ENCODE measurements around the gene SETX. TPM values are rescaled to one million over a fixed set of nuclear protein-coding genes. Genes with fewer than 3 reads are reported as not detected.

SETX gene
- total RNA-seq, 6 donors from 2014 or later, result 44.3 to 91.4 (median 55.4) TPM

DNA sequence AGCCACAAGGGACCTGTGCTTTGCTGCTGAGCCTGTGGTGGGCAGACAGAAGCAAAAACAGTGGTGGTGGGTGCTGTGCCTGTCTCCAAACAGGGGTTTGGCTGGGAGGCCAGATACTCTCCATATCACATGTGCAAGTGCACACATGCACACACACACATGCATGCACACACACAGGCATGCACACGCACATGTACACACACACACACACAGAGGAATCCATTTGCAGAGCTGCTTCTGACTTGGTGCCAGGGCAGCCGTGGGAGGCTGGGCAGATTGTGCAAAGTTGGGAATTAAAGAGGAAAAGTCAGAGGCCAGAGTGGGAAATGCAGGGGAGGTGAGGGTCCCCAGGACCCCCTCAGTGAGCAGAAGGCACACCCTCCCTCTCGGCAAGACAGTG, 121.6 kb downstream of the SETX start:
- Histone ChIP-seq H3K27me3 (no peaks in the 10 kb centered on the region), H3K36me3 (no peaks in the 10 kb centered on the region), H3K4me3 (no peak overlapping the region), H3K4me1 (peaks cover 0 to 9% (median 2%) of the 10 kb centered on the region in 4 donors), H3K9me3 (no peaks in the 10 kb centered on the region), H3K27ac (no peak overlapping the region)
- TF ChIP-seq, protein P1, sequence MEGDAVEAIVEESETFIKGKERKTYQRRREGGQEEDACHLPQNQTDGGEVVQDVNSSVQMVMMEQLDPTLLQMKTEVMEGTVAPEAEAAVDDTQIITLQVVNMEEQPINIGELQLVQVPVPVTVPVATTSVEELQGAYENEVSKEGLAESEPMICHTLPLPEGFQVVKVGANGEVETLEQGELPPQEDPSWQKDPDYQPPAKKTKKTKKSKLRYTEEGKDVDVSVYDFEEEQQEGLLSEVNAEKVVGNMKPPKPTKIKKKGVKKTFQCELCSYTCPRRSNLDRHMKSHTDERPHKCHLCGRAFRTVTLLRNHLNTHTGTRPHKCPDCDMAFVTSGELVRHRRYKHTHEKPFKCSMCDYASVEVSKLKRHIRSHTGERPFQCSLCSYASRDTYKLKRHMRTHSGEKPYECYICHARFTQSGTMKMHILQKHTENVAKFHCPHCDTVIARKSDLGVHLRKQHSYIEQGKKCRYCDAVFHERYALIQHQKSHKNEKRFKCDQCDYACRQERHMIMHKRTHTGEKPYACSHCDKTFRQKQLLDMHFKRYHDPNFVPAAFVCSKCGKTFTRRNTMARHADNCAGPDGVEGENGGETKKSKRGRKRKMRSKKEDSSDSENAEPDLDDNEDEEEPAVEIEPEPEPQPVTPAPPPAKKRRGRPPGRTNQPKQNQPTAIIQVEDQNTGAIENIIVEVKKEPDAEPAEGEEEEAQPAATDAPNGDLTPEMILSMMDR (IDR thresholded peaks at IDR 0.05), result no peak
- TF ChIP-seq POLR2A (IDR thresholded peaks at IDR 0.05), result no peak
- TF ChIP-seq EP300 (IDR thresholded peaks at IDR 0.05), result no peak
- ATAC-seq (ENCODE audit: low FRiP score in 2 of 2) (no peak), DNase-seq (no peak)
- 71 to 77% methylated on average over 1 to 3 of the region's 3 CpGs for whole genome bisulfite sequencing, 2 donors

DNA sequence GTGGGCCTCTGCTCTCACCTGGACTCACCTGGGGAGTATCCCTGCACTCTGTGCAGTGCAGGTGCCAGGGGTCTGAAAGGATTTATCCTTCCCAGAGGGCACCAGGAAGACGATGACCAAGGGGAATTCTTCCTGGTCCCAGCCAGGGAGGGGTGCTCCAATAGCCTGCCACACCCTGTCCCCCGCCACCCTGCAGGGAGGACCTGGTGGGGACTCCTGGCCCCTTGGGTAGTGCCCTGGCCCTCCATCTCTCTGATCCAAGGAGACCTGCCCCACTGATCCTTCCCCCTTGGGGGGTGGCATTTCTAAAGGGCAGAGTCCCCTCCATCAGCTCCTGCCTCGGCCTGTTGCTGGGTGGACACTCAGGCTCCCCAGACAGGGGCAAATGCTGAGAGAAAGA, 122.3 kb downstream of the SETX start:
- Histone ChIP-seq H3K4me3 (no peak overlapping the region), H3K27me3 (no peaks in the 10 kb centered on the region)
- 100% methylated on average over 2 of the region's 3 CpGs; no CpG with 5 or more reads in 1 of the 2 donors for WGBS, 2 donors

DNA sequence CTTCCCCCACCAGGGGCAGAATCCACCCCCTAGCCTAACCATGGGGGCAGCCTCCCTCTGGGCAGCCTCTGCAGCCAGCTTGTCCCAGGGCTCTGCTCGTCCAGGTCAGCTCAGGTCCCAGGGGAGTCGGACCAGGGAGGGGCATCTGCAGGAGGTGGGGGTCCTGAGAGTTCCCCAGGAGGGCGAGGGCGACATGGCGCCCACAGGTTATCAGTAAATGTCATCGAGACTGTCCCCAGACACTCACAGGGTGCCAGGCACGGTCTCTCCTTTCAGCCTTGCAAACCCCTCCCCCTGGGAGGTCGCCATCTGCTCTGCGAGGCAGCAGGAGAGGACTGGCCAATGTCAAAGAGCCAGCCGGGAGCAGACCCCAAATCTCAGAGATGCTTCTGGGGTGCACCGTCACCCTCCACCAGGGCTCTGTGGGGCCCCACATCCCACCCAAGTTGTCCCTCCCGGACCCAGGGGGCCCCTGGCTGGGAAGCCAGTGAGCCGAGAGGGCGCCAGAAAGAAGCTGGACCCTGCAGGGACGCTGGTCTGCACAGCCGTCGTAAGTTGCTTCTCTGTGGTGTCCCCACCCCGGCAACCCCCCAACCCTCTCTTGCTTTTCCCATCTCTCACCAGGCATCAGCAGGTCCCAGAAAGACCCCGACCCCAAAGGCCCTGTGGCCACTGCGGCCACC, 123.6 kb downstream of the SETX start:
- H3K9me3 ChIP-seq, result no peaks in the 10 kb centered on the region
- no peaks in the 10 kb centered on the region for H3K36me3 ChIP-seq
- H3K4me3 ChIP-seq, result no peak overlapping the region
- peaks cover 0 to 3% (median 0%) of the 10 kb centered on the region in 4 donors for H3K4me1 ChIP-seq
- DNase-seq, result no peak
- no peak for ATAC-seq (ENCODE audit: low FRiP score in 2 of 2)
- no peak for TF ChIP-seq POLR2AphosphoS5 (IDR thresholded peaks at IDR 0.05)
- TF ChIP-seq, protein P1 (IDR thresholded peaks at IDR 0.05), result no peak
- no peaks in the 10 kb centered on the region for H3K27me3 ChIP-seq
- no peak overlapping the region for H3K27ac ChIP-seq
- WGBS, 2 donors, result 80 to 86% methylated on average over 1 to 20 of the region's 20 CpGs

More for the DNA sequence above, 122.3 kb downstream of the SETX start:
- TF ChIP-seq POLR2A (IDR thresholded peaks at IDR 0.05), result no peak
- TF ChIP-seq POLR2AphosphoS5 (IDR thresholded peaks at IDR 0.05), result no peak
- TF ChIP-seq, protein P1 (IDR thresholded peaks at IDR 0.05), result no peak
- no peak for TF ChIP-seq EP300 (IDR thresholded peaks at IDR 0.05)
- H3K27ac ChIP-seq, result no peak overlapping the region
- no peaks in the 10 kb centered on the region for H3K36me3 ChIP-seq
- no peak for ATAC-seq (ENCODE audit: low FRiP score in 2 of 2)
- H3K9me3 ChIP-seq, result no peaks in the 10 kb centered on the region
- DNase-seq, result no peak
- peaks cover 0 to 9% (median 2%) of the 10 kb centered on the region in 4 donors for H3K4me1 ChIP-seq

DNA sequence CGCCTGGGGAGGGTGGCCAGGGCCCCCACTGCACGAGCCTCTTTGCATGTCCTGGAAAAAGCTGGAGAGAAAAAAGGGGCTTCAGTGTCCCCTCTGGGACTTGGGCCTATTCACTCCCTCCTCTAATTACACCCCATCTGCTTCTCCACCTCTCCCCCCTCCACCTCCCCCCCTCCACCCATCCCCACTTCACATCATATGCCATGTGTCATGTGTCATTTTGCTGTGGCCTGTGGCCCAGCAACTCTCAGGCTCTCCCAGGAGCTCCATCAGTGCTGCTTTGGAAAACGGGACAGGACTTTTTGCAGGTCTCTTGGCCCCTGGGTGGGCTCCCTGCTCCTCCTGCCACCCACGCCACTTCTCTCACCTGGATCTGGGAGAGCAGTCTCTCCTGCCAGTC, 124.2 kb downstream of the SETX start:
- H3K36me3 ChIP-seq, result no peaks in the 10 kb centered on the region
- DNase-seq (no peak), ATAC-seq (ENCODE audit: low FRiP score in 2 of 2) (no peak)
- H3K27ac ChIP-seq, result no peak overlapping the region
- no peaks in the 10 kb centered on the region for H3K9me3 ChIP-seq
- no peaks in the 10 kb centered on the region for H3K27me3 ChIP-seq
- TF ChIP-seq, protein P1 (IDR thresholded peaks at IDR 0.05), result no peak
- TF ChIP-seq EP300 (IDR thresholded peaks at IDR 0.05) (no peak), POLR2A (IDR thresholded peaks at IDR 0.05) (no peak), POLR2AphosphoS5 (IDR thresholded peaks at IDR 0.05) (no peak)
- no peaks in the 10 kb centered on the region for H3K4me1 ChIP-seq
- no peak overlapping the region for H3K4me3 ChIP-seq
- 68 to 98% methylated on average over 4 of the region's 4 CpGs for WGBS, 2 donors

DNA sequence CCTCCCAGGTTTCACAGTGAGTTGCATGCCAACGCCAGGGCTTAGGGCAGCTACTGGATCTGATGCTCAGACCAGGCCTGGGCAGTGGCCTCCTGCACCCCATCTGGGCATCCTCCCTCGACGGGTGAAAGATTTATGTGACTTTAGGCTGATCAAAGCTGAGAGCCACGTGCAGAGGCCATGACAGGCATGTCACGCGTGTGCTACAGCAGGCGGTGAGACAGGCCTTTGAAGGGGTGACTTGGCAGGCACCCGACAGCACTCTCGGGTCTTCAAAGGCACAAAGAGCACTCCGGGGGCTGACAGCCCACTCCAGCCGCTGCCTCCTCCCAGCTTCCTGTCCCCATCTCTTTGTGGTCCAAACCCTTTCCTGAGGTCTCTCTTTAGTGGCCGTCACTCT, 126.7 kb downstream of the SETX start:
- Histone ChIP-seq H3K4me1 (peaks cover 0 to 7% (median 2%) of the 10 kb centered on the region in 4 donors), H3K27me3 (no peaks in the 10 kb centered on the region), H3K27ac (no peak overlapping the region), H3K9me3 (no peaks in the 10 kb centered on the region), H3K4me3 (no peak overlapping the region), H3K36me3 (no peaks in the 10 kb centered on the region)
- ATAC-seq (ENCODE audit: low FRiP score in 2 of 2), result no peak
- DNase-seq, result no peak
- WGBS, 2 donors, result 44 to 55% methylated on average over 5 to 12 of the region's 12 CpGs
- TF ChIP-seq EP300 (IDR thresholded peaks at IDR 0.05), result no peak
- TF ChIP-seq POLR2AphosphoS5 (IDR thresholded peaks at IDR 0.05), result no peak
- TF ChIP-seq, protein P1 (IDR thresholded peaks at IDR 0.05), result no peak
- TF ChIP-seq POLR2A (IDR thresholded peaks at IDR 0.05), result no peak
